Activated naive CD4-positive, alpha-beta T cell treated with anti-CD3 and anti-CD28 coated beads, Interleukin-2, amount 10 ng/mL, durations not matched to agents 7 days and 5 days (primary cell): ENCODE measurements around the gene INKA2.

Experiments used
- CTCF ChIA-PET: fragments of 350-600 bp; sonication (Branson Sonifier 250); formaldehyde crosslinking; loops from one replicate; lab custom pipeline; 2021; ENCODE audit warnings: antibody characterized with exemption; lab: Charles Lee
- DNase-seq: peaks from one replicate; pipeline ENCODE4 v3.0.0-alpha.2; 2020
- H3K27ac Mint-ChIP-seq: one replicate; pipeline ENCODE4 v1.8.0; 2021; ENCODE audit warnings: mild to moderate bottlenecking, moderate library complexity, mixed read lengths
- H3K27me3 Mint-ChIP-seq: one replicate; pipeline ENCODE4 v1.8.0; 2021; ENCODE audit warnings: mild to moderate bottlenecking, mixed read lengths
- H3K36me3 Mint-ChIP-seq: one replicate; pipeline ENCODE4 v1.8.0; 2021; ENCODE audit warnings: mixed read lengths
- H3K4me1 Mint-ChIP-seq: one replicate; pipeline ENCODE4 v1.8.0; 2021; ENCODE audit warnings: mixed read lengths
- H3K4me3 Mint-ChIP-seq: one replicate; pipeline ENCODE4 v1.8.0; 2021; ENCODE audit warnings: mild to moderate bottlenecking, moderate library complexity, mixed read lengths
- H3K9me3 Mint-ChIP-seq: one replicate; pipeline ENCODE4 v1.8.0; 2021; ENCODE audit warnings: mixed read lengths

INKA2 gene

DNA sequence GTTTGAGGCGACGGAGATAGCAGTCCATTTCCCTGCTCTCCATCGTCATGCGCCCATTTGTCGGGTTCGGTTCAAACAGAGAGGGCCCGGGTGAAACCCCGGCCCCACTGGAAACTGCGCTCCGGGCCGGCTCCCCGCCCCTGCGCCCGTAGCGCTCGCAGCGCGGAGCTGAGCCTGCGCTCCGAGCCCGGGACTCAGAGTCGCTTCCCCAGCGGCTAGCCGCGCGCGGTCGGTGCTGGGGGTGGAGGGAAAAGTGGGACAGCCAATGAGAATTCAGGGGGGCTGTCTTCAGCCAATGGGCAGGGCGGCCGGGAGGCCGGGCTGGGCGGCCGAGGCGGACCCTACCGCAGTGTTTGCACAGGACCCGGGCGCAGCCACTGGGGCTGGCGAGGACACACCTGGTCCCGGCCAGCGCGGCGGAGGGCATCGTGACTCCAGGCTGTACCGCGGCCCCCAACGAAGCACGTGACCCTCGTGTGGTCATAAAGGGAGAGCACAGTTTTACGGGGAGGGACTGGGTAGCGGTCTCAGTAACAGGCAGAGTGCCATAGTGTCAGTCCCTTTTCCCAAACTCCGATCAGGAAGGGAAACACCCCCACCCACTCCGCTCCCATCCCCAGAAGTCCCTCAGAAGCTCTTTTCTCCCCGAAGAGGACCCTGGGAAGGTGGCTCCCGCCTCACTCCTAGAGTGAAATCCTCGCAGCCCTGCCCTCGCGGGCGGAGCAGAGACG, at the start of gene INKA2:
Gene INKA2 (minus strand): TSS at position 202 of the 731 bp plus-strand sequence. CDS start 153 bp downstream, at position 49.
- H3K4me1 Mint-ChIP-seq: peaks cover 23% of the 10 kb centered on the region
- no peaks in the 10 kb centered on the region for H3K9me3 Mint-ChIP-seq
- H3K4me3 Mint-ChIP-seq: peak within 1 kb of the TSS; percentile 77
- H3K36me3 Mint-ChIP-seq: peaks cover 1% of the 10 kb centered on the region
- no peaks in the 10 kb centered on the region for H3K27me3 Mint-ChIP-seq
- peak; percentile 88 for DNase-seq
- H3K27ac Mint-ChIP-seq: peak within 1 kb of the TSS; percentile 79
- CTCF ChIA-PET: interaction anchor here (0.6 to 4.8 kb wide), 7 partner anchors 8 to 231 kb away, joined by 3 to 26 read pairs (median 9); no protein-coding TSS in a partner anchor

- H3K27ac Mint-ChIP-seq: no peak overlapping the region
- no peak for DNase-seq
- no peaks in the 10 kb centered on the region for H3K9me3 Mint-ChIP-seq
- CTCF ChIA-PET: no interaction called here
- H3K27me3 Mint-ChIP-seq: peaks cover 22% of the 10 kb centered on the region
- H3K4me1 Mint-ChIP-seq: no peaks in the 10 kb centered on the region
- no peaks in the 10 kb centered on the region for H3K36me3 Mint-ChIP-seq
- H3K4me3 Mint-ChIP-seq: no peak overlapping the region
Observed at GRCh38 chr1:111786669-111787207, 47.5 kb upstream of the INKA2 start.

DNA sequence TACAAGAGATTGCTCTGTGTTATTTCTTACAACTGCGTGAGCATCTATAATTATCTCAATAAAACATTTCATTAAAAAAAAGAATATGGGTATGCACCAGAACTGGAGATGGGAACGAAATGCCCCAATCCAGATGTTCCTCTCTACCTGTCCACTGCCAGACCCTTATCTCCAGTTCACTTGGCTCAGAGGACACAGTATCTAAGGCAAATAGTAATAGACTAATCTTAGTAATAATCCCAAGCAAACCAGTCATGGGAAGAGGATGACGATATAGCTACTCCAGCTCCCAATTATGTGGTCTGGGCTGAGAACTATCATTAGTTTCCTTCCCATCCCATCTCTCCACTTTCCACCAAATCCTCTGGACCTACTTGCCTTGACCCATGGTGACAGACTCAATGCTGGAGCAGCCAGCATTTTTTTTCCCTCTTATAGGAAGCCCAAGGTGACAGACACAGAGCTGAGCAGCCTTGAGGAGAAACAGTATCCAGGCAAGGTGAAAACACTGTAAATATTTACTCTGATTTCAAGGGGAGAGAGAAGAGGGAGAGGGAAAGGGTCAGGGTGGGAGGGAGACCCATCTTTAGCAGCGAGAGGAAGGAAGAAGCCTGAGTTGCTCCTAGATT, 45.2 kb upstream of the INKA2 start:
- no peaks in the 10 kb centered on the region for H3K4me1 Mint-ChIP-seq
- H3K27ac Mint-ChIP-seq: no peak overlapping the region
- no peak for DNase-seq
- CTCF ChIA-PET: interaction anchor here (1.6 kb wide), 1 partner anchor 15 kb away, joined by 6 read pairs; no protein-coding TSS in a partner anchor
- H3K27me3 Mint-ChIP-seq: peaks cover 27% of the 10 kb centered on the region
- no peak overlapping the region for H3K4me3 Mint-ChIP-seq
- H3K36me3 Mint-ChIP-seq: no peaks in the 10 kb centered on the region
- no peaks in the 10 kb centered on the region for H3K9me3 Mint-ChIP-seq

DNA sequence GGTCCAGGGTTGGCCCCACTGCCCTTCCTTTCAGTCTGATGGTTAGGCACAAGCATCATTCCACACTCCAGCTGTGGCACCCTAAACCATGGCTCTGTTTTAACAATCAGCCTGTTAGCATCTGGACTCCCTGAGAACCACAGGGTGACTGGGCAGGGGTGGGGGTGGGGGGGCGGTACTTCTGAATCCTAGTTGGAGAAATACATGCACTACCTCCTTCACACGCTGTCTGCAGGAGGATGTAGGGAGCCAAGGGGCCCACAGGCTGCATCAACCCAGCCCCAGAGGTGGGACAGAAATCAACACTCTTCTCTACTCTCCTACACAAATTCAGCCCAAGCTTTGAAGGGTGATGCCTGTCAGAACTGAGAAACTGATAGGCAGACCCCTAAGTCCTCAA, 40.4 kb upstream of the INKA2 start:
- Mint-ChIP-seq H3K4me1 (no peaks in the 10 kb centered on the region), H3K4me3 (no peak overlapping the region), H3K27ac (no peak overlapping the region), H3K27me3 (peaks cover 20% of the 10 kb centered on the region), H3K9me3 (no peaks in the 10 kb centered on the region), H3K36me3 (no peaks in the 10 kb centered on the region)
- CTCF ChIA-PET: interaction anchor here (1.3 kb wide), 1 partner anchor 10 kb away, joined by 4 read pairs; no protein-coding TSS in a partner anchor
- no peak for DNase-seq

GRCh38 chr1:111778541-111779051, 39.4 kb upstream of the INKA2 start:
- CTCF ChIA-PET: no interaction called here
- DNase-seq: no peak
- Mint-ChIP-seq H3K27me3 (peaks cover 20% of the 10 kb centered on the region), H3K9me3 (no peaks in the 10 kb centered on the region), H3K27ac (no peak overlapping the region), H3K36me3 (no peaks in the 10 kb centered on the region), H3K4me3 (no peak overlapping the region), H3K4me1 (no peaks in the 10 kb centered on the region)

- DNase-seq: no peak
- no peaks in the 10 kb centered on the region for H3K9me3 Mint-ChIP-seq
- no peaks in the 10 kb centered on the region for H3K4me1 Mint-ChIP-seq
- CTCF ChIA-PET: no interaction called here
- peaks cover 20% of the 10 kb centered on the region for H3K27me3 Mint-ChIP-seq
- H3K36me3 Mint-ChIP-seq: no peaks in the 10 kb centered on the region
- H3K4me3 Mint-ChIP-seq: no peak overlapping the region
- no peak overlapping the region for H3K27ac Mint-ChIP-seq
Observed at GRCh38 chr1:111778066-111778465, 38.9 kb upstream of the INKA2 start.

DNA sequence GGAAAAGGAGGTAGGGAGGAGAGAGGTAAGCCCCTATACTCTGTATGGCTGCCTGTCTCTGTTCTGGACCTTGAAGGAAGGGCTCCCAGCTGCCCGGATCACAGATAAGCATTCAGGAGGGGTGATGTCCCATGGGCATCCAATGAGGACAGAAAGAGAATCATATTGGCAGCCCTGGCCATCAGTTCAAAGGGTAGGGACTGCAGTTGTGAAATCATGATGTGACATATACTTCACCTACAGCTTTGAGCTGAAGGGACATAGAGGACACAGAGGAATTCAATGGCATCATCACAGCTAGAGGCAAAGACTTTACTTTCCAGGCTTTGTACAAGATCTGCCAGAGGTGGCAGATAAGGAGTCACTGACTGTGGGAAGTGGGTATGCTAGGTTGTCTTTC, 38.1 kb upstream of the INKA2 start:
- CTCF ChIA-PET: no interaction called here
- DNase-seq: no peak
- Mint-ChIP-seq H3K27me3 (peaks cover 20% of the 10 kb centered on the region), H3K27ac (no peak overlapping the region), H3K4me1 (no peaks in the 10 kb centered on the region), H3K9me3 (no peaks in the 10 kb centered on the region), H3K4me3 (no peak overlapping the region), H3K36me3 (no peaks in the 10 kb centered on the region)

DNA sequence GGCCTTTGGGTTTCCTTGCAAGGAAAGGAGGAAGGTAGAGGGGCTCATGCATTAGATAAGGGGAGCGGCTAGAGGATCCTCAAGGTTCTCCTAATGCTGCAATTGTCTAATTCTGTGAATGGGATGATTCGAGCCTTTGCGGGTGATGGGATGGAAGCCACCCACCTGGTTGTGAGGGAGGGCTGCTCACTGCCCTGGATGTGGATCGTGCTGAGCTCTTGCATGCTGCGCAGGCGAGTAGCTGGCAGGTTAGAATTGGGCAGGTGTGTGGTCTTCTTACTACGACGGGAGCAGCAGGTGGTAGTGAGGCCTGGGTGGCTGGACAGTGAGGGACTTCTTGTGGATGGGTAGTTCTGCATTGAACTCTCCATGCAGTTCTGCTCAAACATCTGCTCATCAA, 37.7 kb upstream of the INKA2 start:
- CTCF ChIA-PET: no interaction called here
- DNase-seq: no peak
- no peaks in the 10 kb centered on the region for H3K4me1 Mint-ChIP-seq
- no peaks in the 10 kb centered on the region for H3K36me3 Mint-ChIP-seq
- no peak overlapping the region for H3K27ac Mint-ChIP-seq
- H3K27me3 Mint-ChIP-seq: peaks cover 20% of the 10 kb centered on the region
- no peak overlapping the region for H3K4me3 Mint-ChIP-seq
- no peaks in the 10 kb centered on the region for H3K9me3 Mint-ChIP-seq

DNA sequence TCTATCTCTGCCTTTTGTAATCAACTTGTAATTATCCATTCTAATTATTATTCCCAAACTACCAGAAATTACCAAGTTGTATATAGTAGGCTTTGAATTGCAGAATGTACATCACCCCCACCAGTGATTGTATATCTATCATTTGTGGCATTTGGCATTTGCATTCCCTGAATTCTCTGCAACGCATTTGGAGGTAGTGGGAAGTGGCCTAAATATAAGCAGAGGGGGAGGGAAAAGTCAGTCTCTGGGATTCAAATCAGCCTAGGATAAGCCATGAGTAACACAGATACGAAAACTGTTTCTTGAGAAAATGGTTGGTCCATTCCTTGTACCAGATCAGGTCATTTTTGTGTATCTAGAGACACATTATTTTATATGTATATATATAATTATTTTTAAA, 37.2 kb upstream of the INKA2 start:
- Mint-ChIP-seq H3K4me1 (no peaks in the 10 kb centered on the region), H3K27ac (no peak overlapping the region), H3K4me3 (no peak overlapping the region), H3K9me3 (no peaks in the 10 kb centered on the region), H3K27me3 (peaks cover 20% of the 10 kb centered on the region), H3K36me3 (no peaks in the 10 kb centered on the region)
- no peak for DNase-seq
- CTCF ChIA-PET: no interaction called here

- Mint-ChIP-seq H3K36me3 (no peaks in the 10 kb centered on the region), H3K4me1 (no peaks in the 10 kb centered on the region), H3K27me3 (peaks cover 20% of the 10 kb centered on the region), H3K4me3 (no peak overlapping the region), H3K9me3 (no peaks in the 10 kb centered on the region), H3K27ac (no peak overlapping the region)
- DNase-seq: no peak
- CTCF ChIA-PET: no interaction called here
Observed at GRCh38 chr1:111775966-111776365, 36.8 kb upstream of the INKA2 start.

- CTCF ChIA-PET: interaction anchor here (1.2 kb wide), 1 partner anchor 11 kb away, joined by 4 read pairs; no protein-coding TSS in a partner anchor
- Mint-ChIP-seq H3K27me3 (no peaks in the 10 kb centered on the region), H3K36me3 (peaks cover 15% of the 10 kb centered on the region)
Observed at GRCh38 chr1:111770916-111771315, 31.7 kb upstream of the INKA2 start.

GRCh38 chr1:111769517-111770146, 30.4 kb upstream of the INKA2 start:
- H3K9me3 Mint-ChIP-seq: no peaks in the 10 kb centered on the region

More at GRCh38 chr1:111770916-111771315, 31.7 kb upstream of the INKA2 start:
- Mint-ChIP-seq H3K4me1 (peaks cover 2% of the 10 kb centered on the region), H3K27ac (no peak overlapping the region), H3K4me3 (no peak overlapping the region), H3K9me3 (no peaks in the 10 kb centered on the region)
- no peak for DNase-seq

DNA sequence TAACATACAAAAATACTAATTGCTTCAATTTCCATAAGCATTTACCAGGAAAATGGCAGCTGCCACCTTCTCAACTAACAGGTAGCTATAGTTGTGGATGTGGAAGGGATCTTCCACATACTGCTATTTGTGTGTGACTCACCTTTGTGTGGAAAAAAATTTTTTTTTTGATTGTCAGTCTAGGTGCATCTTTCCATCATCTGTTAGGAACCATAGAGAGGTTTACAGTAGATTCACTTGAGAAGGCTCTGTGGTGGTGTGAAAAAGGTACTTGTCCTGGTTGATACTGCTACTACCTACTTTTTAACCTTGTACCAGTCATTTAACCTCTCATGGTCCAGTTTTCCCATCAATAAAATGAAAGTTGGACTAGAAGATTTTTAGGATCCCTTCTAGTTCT, 29.4 kb upstream of the INKA2 start:
- no peaks in the 10 kb centered on the region for H3K27me3 Mint-ChIP-seq

More at GRCh38 chr1:111769517-111770146, 30.4 kb upstream of the INKA2 start:
- CTCF ChIA-PET: interaction anchor here (0.7 to 4.1 kb wide), 23 partner anchors 9 to 739 kb away, joined by 3 to 31 read pairs (median 4); partner anchors contain the start of gene WDR77
- Mint-ChIP-seq H3K27ac (no peak overlapping the region), H3K27me3 (no peaks in the 10 kb centered on the region), H3K36me3 (peaks cover 24% of the 10 kb centered on the region), H3K4me1 (peaks cover 5% of the 10 kb centered on the region), H3K4me3 (no peak overlapping the region)
- DNase-seq: peak; percentile 69

GRCh38 chr1:111768023-111768422, 28.8 kb upstream of the INKA2 start:
- no peak overlapping the region for H3K4me3 Mint-ChIP-seq
- no peaks in the 10 kb centered on the region for H3K27me3 Mint-ChIP-seq
- peaks cover 33% of the 10 kb centered on the region for H3K36me3 Mint-ChIP-seq
- peaks cover 5% of the 10 kb centered on the region for H3K4me1 Mint-ChIP-seq
- DNase-seq: no peak
- CTCF ChIA-PET: interaction anchor here (0.7 to 4.9 kb wide), 13 partner anchors 11 to 596 kb away, joined by 3 to 31 read pairs (median 4); no protein-coding TSS in a partner anchor
- H3K27ac Mint-ChIP-seq: no peak overlapping the region
- H3K9me3 Mint-ChIP-seq: no peaks in the 10 kb centered on the region

More for the DNA sequence above, 29.4 kb upstream of the INKA2 start:
- Mint-ChIP-seq H3K27ac (no peak overlapping the region), H3K4me1 (peaks cover 5% of the 10 kb centered on the region), H3K36me3 (peaks cover 29% of the 10 kb centered on the region), H3K4me3 (no peak overlapping the region), H3K9me3 (no peaks in the 10 kb centered on the region)
- CTCF ChIA-PET: interaction anchor here (0.6 to 4.1 kb wide), 15 partner anchors 8 to 1346 kb away, joined by 3 to 31 read pairs (median 6); partner anchors contain the start of gene WDR77
- DNase-seq: no peak
